Measurements from ENCODE around the gene NPC1L1. TPM values are rescaled to one million over a fixed set of nuclear protein-coding genes. Genes with fewer than 3 reads are reported as not detected.

Gene NPC1L1
- total and polyA plus RNA-seq, 10 of the 15 experiments (the other 5 are each of a cell fraction or from before 2014, with no cell fraction given), result 0.01 to 0.90 TPM; not detected in 8

DNA sequence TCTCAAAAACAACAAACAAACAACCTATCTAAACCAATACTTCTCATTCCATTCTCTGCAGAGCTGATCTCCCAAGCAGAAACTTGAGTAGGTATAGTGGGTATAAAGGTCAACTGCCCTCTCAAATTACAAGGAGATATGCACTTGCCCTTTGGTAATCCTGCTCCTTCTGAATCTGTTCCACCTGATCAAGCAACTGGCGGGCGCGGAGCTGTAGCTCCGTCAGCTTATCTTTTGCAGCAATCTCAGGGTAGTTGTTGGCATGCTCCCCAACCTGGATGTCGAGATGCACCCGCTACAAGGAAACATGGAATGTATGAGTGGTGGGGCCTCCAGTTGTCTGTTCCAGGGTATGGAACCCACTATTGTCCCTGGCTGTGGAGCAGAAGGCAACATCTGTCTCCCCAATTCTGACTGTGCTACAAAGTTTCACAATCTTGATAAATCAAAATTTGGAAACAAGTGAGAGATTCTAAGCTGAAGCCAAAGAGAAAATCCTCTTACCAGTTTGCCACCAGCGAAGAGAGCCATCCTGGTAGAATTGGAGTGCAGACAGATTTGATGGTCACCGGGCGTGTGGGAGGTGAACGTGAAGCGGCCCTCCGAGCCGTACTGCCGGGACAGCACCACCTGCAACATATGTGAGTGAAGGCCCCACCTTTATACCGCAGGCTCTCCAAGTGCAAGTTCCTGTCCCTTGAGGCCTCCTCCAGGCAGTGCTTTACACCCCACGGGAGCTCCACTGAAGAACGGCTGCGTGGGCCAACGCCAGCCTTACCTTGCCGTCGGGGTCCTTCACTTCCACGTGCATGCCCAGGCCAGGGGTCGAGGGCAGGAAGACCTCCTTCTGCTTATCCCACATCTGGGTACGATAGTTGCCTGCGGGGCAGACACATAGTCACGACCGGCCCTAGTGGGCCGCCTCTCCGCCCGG, 40.1 kb upstream of the NPC1L1 start:
- 21% methylated on average over 30 of the region's 30 CpGs for WGBS (ENCODE audit: insufficient coverage, insufficient replicate concordance, low lambda C conversion rate, missing lambda C conversion rate)
- ChIA-PET POLR2A (interaction anchor here (0.6 to 3.6 kb wide), 9 partner anchors 9 to 1969 kb away, joined by 4 to 20 read pairs (median 13); partner anchors contain the start of genes DDX56, H2AZ2 and OGDH), RAD21 (ENCODE audit: unreplicated experiment) (interaction anchor here (0.7 to 3.5 kb wide), 4 partner anchors 8 to 419 kb away, joined by 3 to 26 read pairs (median 6); partner anchors contain the start of genes CCM2, DDX56, H2AZ2 and OGDH), SMC1A (ENCODE audit: uncharacterized antibody, unreplicated experiment) (interaction anchor here (1.0 to 3.4 kb wide), 7 partner anchors 24 to 268 kb away, joined by 3 to 10 read pairs (median 5); partner anchors contain the start of gene H2AZ2), CTCF (interaction anchor here (1.0 to 4.0 kb wide), 4 partner anchors 9 to 341 kb away, joined by 4 to 16 read pairs (median 5); no protein-coding TSS in a partner anchor)
- in situ Hi-C loops (cut with MboI) (no loop called here), intact Hi-C loops (cut with micrococcal nuclease; ENCODE audit: unreplicated experiment) (loop anchor here (5.0 kb wide), 1 partner anchor 216 kb away; the partner anchor contains the start of gene PPIA)
- BruUV-seq (replicated peaks), result TSS peak; percentile 57
- no peaks in the 10 kb centered on the region for H3K27me3 ChIP-seq (replicated peaks in 1 of 2; ENCODE audit: control insufficient read depth in 2 of 2, insufficient read depth in 2 of 2, low read length in 1 of 2)
- H3K4me1 ChIP-seq (ENCODE audit: control insufficient read depth, insufficient read depth, low read length), result peaks cover 4% of the 10 kb centered on the region; the same call in 1 of the 2 replicates
- H3K9me3 ChIP-seq (replicated peaks; ENCODE audit: control insufficient read depth, insufficient read depth, low read length), result no peaks in the 10 kb centered on the region
- no peak for FAIRE-seq
- H2AFZ ChIP-seq (ENCODE audit: control insufficient read depth, low read depth, low read length), result peak overlapping the region; percentile 78; the same call in 1 of the 2 replicates
- peak overlapping the region; percentile 86 for H3K27ac ChIP-seq (ENCODE audit: control insufficient read depth, insufficient read depth)
- no peak for DNase-seq (ENCODE audit: low read depth, low spot score)
- H3K9ac ChIP-seq (ENCODE audit: control insufficient read depth, insufficient read depth, low read length), result peak overlapping the region; percentile 87
- no peaks in the 10 kb centered on the region for H4K20me1 ChIP-seq (ENCODE audit: control insufficient read depth, insufficient read depth)
- peaks cover 4 to 11% of the 10 kb centered on the region in 2 experiments for H3K36me3 ChIP-seq (ENCODE audit: control insufficient read depth in 2 of 2, insufficient read depth in 2 of 2, low read length in 1 of 2)
- H3K79me2 ChIP-seq (ENCODE audit: control insufficient read depth, insufficient read depth, low read length), result peaks cover 20% of the 10 kb centered on the region
- H3K4me3 ChIP-seq, result peak overlapping the region; percentile 73
- H3K4me2 ChIP-seq (ENCODE audit: control insufficient read depth, insufficient read depth), result peak overlapping the region; percentile 62
- peak; percentile 69 for ATAC-seq
- TF ChIP-seq MEF2B (IDR thresholded peaks at IDR 0.05; ENCODE audit: partially characterized antibody, poor library complexity, severe bottlenecking) (peak; percentile 61), RUNX3 (IDR thresholded peaks at IDR 0.05; ENCODE audit: low read length) (peak; percentile 30; the same call in 1 of the 2 replicates), EED (IDR thresholded peaks at IDR 0.05; ENCODE audit: low read depth) (no peak), TAF1 (IDR thresholded peaks at IDR 0.05; ENCODE audit: borderline replicate concordance, low read depth, low read length) (peak; percentile 33; the same call in 1 of the 2 replicates), IKZF2 (IDR thresholded peaks at IDR 0.05) (peak in 1 of 2 experiments; percentile 18; a peak in 1 of 4 replicates), EP300 (IDR thresholded peaks at IDR 0.05; ENCODE audit: borderline replicate concordance in 1 of 2, control insufficient read depth in 1 of 2, low read depth in 2 of 2, low read length in 2 of 2) (no peak), ETV6 (conservative IDR thresholded peaks at IDR 0.05 in 1 of 2, IDR thresholded peaks at IDR 0.05 in 1 of 2; ENCODE audit: borderline replicate concordance in 1 of 2, low read depth in 1 of 2) (peak in 1 of 2 experiments; percentile 10; a peak in 1 of 4 replicates)
- TF ChIP-seq, protein P1, sequence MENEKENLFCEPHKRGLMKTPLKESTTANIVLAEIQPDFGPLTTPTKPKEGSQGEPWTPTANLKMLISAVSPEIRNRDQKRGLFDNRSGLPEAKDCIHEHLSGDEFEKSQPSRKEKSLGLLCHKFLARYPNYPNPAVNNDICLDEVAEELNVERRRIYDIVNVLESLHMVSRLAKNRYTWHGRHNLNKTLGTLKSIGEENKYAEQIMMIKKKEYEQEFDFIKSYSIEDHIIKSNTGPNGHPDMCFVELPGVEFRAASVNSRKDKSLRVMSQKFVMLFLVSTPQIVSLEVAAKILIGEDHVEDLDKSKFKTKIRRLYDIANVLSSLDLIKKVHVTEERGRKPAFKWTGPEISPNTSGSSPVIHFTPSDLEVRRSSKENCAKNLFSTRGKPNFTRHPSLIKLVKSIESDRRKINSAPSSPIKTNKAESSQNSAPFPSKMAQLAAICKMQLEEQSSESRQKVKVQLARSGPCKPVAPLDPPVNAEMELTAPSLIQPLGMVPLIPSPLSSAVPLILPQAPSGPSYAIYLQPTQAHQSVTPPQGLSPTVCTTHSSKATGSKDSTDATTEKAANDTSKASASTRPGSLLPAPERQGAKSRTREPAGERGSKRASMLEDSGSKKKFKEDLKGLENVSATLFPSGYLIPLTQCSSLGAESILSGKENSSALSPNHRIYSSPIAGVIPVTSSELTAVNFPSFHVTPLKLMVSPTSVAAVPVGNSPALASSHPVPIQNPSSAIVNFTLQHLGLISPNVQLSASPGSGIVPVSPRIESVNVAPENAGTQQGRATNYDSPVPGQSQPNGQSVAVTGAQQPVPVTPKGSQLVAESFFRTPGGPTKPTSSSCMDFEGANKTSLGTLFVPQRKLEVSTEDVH (IDR thresholded peaks at IDR 0.05; ENCODE audit: low read depth, partially characterized antibody), result no peak
